GM12865 (cell line): ENCODE measurements around the gene RNF39.
"Not testable (repeated sequence)": the region's sequence is repeated elsewhere in the genome, so short reads cannot be mapped to it uniquely, and the experiment has no call there.

ENCODE experiments used
- DNase-seq: peaks from one replicate; pipeline ENCODE4 v3.0.0; 2010; ENCODE audit warnings: low read depth
- H3K4me3 ChIP-seq: 2 replicates; pipeline ENCODE4 v1.5.1; 2011; ENCODE audit warnings: mild to moderate bottlenecking, low read depth, low read length, control low read depth
- CTCF ChIP-seq: IDR thresholded peaks from 2 replicates; pipeline ENCODE4 v1.5.1; 2011; ENCODE audit warnings: low read length, control low read depth, low read depth, inconsistent platforms; ENCODE audit not compliant: insufficient read depth; ENCODE audit errors: missing control alignments

Gene RNF39

GRCh38 chr6:30025186-30025585 is 50.4 kb downstream of the RNF39 start:
- no peak overlapping the region for H3K4me3 ChIP-seq
- TF ChIP-seq CTCF = no peak
- DNase-seq = no peak

- not testable (repeated sequence) for H3K4me3 ChIP-seq, DNase-seq
Measured at GRCh38 chr6:30022712-30023111, 52.9 kb downstream of the RNF39 start.

GRCh38 chr6:30022189-30022588 is 53.4 kb downstream of the RNF39 start:
- no peak for TF ChIP-seq CTCF
- no peak for DNase-seq
- H3K4me3 ChIP-seq = no peak overlapping the region

- TF ChIP-seq CTCF = no peak
- DNase-seq = no peak
- no peak overlapping the region for H3K4me3 ChIP-seq
Measured at GRCh38 chr6:30020626-30021025, 54.9 kb downstream of the RNF39 start.
